ELR (cell line): Measurements from ENCODE around the gene TOM1L2.
"Not testable (repeated sequence)": the region's sequence is repeated elsewhere in the genome, so short reads cannot be mapped to it uniquely, and the experiment has no call there.

Experiments used
- DNase-seq: peaks from one replicate; pipeline ENCODE4 v3.0.0-alpha.2; 2015; ENCODE audit warnings: low read depth

TOM1L2 gene

DNA sequence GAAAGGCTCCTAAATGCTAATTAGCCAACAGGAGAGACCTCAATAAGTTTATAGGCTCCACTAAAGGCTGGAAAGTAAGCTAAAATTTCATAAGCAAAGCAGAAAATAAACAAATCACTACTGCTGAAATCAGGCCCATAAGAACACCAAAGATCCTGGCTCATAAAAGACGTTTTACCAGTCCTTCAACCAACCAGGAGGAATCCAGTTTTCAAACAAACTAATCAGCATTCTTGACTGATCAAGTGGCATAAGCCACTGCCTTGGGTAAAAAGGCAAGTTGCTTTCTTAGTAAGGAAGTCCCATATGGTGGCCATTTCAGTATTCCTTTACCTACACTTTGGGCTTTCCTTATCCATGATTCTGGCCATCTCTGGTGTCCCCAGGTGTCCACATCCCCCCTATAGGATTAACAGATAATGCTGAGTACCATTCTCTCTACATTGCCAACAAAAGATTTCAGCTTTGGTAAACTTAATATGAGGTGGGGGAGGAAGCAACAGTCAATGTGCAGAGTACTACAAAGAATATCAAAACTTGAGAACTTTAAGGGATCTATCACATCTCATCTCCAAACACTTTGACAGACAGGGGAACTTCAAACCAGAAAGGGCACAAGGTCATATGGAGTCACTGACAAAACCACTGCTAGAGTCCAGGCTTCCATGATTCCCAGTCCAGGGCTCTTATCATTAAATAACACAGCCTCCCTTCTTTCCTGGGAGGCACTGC, 1.3 kb downstream of the TOM1L2 start:
- DNase-seq: no peak

DNA sequence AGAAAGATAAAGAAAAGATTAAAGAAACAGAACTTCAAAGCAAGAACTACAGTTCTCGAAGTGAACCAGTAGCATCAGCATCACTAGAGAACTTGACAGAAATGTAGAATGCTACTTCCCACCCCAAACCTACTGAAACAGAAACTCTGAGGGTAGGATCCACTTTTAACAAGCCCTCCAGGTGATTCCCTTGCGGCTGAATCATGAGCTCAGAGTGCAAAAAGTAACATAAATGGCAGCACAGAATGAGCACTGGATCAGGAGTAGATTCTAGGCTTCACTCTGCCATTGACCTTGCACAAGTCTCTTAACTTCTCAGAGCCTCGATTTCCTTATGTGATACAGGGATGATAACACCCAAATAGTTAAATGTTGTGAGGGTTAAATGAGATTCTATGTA, 5.8 kb downstream of the TOM1L2 start:
- no peak for DNase-seq

DNA sequence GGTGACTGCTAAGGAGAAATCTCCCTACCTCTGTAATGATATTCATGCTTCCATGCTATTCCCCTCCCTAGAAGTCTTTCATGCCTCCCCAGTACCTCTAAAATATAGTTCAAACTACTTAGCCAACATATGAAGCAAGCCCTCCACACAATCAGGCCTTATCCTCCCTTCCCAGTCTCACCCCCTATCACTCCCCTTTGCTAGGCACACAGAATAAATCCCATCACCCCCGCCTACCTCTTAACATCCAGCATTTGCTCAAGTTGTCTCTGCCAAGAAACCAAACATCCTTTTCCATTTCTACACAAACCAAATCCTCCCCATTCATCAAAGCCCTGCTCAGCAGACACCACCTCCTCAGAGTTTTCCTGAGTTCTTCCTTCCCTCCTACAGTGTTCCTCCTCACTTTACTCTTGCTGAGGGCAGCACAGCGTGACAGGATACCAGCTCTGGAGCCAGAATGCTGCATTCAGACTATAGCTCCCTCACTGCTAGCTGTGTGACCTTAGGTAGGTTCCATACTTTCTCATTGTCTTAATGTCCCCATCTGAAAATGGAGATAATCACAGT, 7.0 kb downstream of the TOM1L2 start:
- DNase-seq: no peak

DNA sequence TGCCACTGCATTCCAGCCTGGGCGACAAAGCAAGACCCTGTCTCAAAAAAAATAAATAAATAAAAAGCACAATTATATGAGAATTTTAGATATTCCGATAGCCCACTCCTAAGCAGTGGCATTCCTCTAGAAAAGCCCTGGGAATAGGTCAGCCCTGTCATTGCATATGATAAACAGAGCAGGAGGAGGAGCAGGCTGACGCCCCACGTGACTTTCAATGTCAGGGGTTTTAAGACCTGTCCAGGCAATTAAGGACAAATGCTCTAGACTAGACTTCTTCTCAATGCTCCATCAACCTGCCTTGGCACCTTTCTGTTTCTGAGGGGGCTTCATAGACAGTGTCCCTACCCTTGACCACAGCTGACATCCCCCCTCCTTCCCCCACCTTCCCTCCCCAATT, 7.5 kb downstream of the TOM1L2 start:
- no peak for DNase-seq

DNA sequence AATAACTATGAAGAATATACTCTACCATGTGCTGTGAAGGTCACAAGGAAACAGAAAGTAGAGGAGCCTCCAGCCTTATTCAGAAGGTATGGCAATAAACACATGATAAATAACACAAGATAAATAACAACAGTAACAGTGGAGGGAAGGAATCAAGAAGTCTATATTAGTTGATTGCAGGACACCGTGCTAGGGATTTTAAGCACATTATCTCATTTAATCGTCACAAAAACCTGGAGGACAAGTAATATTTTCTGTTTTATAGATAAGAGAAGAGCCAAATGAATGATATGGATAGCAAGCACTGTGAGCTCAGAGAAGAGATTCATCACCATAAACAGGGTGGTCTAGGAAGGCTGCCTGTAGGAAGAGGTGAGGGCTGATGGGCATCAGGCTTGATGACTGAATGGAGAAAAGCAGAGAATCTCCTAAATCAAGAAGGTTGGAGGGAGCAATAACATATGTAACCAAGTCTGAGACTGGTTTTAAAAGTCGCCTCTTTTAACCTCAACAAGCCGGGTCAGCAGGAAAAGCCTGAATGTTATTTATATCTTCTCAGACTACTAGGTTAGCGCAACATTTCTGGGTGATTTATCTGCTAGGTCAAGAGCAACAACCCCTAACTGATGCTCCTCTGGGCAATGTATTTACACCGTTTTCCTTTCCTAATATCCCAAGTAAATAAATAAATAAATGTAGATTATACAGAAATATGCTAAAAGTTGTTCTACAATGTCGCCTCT, 8.3 kb downstream of the TOM1L2 start:
- no peak for DNase-seq

DNA sequence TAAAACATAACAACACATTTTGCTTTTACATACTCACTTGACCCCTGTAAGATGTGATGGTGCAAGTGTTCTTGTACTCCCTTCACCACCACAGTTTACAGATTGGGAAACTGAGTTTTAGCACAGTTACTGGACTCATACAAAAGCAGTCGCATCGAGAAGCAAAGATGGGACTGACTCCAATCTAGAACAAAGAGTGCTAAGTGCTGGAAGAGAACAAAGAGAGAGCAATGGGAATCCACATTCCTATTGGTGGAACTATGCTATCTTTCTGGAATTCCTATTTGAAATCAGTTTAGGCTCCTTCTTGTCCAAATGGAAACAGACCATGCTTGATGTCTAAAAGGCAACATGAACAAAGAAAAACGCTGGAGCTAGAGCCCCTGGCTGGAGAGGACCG, 9.1 kb downstream of the TOM1L2 start:
- no peak for DNase-seq

DNA sequence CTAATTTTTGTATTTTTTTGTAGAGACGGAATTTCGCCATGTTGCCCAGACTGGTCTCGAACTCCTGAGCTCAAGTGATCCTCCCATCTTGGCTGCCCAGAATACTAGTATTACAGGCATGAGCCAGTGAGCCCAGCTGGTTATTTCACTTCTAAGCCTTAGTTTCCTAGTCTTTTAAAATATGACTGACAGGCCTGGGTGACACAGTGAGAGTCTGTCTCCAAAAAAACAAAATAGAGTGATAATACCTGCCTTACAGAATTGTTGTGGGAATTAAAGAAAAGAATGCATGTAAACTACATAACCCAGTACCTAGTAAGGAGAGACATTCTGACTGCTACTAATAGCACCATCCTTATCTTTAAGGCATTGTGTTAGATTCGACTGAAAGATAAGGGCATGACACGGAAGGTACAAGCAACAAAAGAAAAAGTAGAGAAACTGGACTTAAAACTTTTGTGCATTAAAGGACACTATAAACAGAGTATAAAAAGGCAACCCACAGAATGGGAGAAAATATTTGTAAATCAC, 11.6 kb downstream of the TOM1L2 start:
- DNase-seq: no peak

DNA sequence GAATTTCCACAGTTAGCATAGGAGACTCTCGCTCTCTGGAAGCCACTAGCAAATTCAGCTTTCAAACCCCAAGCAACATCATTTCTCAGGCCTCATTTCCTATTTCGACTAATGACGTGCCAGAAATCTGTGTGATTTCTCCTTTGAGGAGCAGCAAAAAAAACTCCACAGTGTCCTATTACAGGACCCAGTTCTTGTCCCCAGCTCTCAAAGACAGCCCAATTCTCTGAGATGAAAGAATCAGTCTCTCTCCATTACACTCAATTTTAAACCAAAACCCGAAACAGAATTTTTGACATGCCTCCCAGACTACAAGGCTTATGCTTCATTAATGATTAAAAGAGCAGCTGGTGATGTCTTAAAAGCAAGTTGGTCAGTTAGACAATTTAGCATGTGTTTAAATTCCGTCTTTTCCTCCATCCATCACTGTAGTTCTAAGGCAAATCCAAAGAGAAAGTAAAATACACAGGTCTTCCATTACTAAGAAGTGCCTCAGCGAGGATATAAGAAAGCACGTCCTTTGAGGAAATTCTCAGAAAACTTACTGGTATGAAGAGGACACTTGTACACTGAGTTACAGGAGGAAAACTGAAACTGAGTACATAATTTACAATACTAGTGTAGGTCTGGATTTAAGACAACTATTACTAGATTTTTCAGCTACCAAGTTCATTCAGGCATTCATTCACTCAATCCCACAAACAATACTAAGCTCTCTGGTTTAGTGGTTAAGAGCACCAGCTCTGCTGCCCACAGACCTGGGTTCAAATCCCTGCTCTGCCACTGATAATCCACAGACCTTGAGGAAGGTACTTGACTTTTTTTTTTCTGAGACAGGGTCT, 12.5 kb downstream of the TOM1L2 start:
- peak; percentile 60 for DNase-seq

DNA sequence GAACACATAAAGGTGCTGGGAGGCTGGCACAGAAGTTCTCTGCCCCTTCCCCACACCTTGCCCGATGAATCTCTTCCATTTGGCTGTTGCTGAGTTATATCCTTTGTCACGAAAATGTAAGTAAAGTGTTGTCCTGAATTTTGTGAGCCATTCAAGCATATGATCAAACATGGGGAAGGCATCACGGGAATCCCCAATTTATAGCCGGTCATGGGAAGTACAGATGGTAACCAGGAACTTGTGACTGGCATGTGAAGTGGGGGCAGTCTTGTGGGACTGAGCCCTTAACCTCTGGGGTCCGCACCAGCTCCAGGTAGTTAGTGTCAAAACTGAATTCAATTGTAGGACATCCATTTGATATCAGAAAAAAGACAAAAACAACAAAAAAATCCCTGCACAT, 13.2 kb downstream of the TOM1L2 start:
- DNase-seq: peak; percentile 27

DNA sequence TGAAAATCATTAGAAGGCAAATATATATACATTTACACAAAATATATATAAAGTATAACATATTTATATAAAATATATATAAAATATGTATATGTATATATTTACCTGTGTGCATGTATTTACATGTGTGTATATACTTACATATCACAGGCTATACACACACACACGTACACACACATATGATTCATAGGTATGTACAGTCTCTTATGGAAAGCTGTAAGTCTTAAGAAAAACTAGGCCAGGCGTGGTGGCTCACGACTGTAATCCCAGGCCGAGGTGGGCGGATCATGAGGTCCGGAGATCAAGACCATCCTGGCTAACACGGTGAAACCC, 14.7 kb downstream of the TOM1L2 start:
- DNase-seq: peak; percentile 42

DNA sequence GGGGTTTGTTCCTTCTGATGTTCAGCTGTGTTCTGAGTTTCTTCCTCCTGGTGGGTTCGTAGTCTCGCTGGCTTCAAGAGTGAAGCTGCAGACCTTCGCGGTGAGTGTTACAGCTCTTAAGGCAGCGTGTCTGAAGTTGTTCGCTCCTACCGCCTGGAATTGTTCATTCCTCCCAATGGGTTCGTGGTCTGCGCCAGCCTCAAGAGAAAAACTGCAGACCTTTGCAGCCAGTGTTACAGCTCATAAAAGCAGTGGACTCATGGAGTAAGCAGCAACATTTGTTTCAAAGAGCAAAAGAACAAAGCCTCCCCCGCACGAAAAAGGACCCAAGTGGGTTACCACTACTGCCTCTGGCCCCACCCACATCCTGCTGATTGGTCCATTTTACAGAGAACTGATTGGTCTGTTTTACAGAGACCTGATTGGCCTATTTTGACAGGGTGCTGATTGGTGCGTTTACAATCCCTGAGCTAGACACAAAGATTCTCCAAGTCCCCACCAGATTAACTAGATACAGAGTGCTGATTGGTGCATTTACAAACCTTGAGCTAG, 16.3 kb downstream of the TOM1L2 start:
- not testable (repeated sequence) for DNase-seq

DNA sequence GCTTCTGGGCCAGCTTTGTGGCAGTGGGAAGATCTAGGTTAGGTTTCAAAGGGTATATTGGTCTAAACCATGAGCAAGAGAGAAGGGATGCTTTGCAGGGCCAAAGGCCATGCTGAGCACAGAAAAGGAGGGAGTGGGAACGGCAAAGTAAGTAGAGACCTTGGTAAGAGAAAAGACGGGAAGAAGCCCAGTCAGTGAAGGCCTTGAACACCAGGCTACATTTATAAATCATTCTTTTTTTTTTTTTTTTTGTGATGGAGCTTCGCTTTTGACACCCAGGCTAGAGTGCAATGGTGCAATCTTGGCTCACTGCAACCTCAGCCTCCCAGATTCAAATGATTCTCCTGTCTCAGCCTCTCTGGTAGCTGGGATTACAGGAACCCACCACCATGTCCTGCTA, 18.1 kb downstream of the TOM1L2 start:
- DNase-seq: no peak

DNA sequence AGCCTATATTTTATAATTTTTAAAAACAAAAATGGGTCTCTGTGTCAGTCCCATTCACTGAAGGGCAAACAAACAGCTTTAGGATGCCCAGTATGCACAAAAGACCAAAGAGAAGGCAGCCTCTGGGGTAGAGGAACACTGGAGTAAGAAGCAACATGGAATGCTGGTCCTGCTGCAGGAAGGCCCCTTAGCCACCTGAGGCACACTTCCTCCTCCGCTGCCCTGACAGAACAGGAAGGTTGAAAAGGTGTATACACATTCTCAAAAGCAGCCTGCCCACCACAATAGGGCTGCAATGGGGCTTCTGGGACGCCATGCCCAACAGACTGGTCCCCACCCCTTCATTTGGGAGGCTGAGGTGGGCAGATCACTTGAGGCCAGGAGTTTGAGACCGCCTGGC, 19.5 kb downstream of the TOM1L2 start:
- no peak for DNase-seq

DNA sequence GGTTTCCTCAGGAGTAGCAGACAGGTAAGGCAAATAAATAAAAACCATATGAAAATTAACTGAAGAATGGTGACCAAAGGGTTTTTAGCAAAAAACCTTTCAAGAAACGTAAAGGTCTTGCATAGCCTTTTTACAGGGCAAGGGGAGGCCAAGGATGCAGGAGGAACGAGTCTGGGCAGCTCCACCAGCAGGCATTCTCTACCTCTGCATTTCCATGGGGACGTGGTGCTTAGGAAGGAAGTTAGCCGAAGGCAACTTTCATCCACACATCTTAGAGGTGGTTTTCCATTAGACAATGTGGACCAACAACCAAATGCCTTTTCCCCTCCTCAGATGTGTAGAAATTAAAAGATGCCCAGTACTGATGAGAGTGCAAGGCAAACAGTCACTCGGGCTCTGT, 20.7 kb downstream of the TOM1L2 start:
- DNase-seq: no peak

DNA sequence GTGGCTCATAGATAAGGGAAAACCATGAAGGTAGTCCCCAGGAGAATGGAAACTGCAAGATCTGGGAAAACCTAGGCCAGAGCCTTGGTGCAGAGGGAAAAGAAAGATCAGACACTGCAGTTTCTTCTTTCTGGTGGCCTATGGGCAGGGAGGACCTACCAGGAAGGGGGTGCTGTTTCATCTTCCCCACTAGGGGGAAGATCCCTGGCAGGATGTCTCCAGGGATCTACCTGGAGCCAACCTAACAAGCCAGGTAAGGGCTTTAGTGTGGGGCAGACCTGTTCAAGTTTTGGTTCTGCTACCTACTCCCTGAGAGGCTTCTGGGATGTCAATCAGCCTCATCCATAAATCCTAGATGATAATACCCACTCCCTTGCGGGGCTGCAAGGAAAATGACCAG, 21.4 kb downstream of the TOM1L2 start:
- no peak for DNase-seq

DNA sequence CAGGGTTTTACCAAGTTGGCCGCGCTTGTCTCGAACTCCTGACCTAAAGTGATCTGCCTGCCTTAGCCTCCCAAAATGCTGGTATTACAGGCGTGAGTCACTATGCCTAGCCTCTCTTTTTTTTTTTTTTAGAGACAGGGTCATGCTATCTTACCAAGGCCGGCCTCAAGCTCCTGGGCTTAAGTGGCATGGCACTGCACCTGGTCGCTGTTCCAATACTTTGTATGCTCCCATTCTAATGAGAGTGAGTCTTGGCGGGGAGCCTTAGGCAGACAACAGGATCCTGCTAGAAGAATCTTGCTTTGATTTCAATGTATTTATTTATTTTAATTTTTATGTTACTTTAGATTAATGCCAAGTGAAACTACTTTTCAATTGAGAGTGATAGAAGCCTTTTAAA, 21.9 kb downstream of the TOM1L2 start:
- no peak for DNase-seq

DNA sequence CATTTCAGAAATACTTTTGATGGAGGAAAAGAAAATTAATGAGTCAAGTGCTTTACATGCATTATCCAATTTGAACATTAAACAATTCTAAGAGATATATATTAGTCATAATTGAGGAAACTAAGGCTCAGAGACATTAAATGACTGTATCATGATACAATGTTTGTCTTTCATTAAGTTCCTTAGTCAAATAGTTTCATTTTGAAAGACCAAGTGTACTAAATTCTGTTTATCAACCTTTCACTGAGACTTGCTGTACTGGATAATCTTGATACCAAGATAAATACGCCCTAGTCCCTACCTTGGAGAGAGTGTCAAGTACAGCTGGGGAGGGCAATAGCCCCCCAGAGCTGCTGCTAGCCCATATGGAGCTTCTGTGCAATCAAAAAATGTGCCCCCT, 24.2 kb downstream of the TOM1L2 start:
- peak; percentile 59 for DNase-seq

DNA sequence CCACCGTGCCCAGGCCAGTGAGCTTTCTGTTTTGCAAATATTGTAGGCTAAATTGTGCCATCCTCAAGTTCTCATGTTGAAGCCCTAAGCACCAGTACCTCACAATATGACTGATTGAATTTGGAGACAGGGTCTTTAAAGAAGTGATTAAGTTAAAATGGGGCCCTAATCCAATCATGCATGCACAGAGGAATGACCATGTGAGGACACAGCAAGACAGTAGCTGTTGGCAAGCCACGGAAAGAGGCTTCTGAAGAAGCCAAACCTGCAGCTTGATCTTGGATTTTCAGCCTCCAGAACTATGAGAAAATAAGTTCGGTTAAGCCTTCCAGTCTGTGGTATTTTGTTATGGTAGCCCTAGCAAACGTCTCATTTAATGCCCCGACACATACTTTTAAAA, 24.9 kb downstream of the TOM1L2 start:
- DNase-seq: no peak

DNA sequence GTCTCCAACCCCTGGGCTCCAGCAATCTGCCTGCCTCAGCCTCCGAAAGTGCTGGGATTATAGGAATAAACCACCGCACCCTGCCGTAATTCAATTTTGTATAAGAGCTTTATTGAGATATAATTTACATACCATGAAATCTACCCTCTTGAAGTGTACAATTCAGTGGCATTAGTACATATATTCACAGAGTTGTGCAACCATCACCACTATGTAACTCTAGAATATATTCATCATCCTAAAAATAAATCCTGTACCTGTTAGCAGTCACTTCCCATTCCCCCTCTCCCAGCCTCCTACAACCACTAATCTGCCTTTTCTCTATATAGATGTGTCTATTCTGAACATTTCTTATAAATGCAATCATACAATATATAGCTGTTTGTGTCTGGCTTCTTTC, 26.1 kb downstream of the TOM1L2 start:
- DNase-seq: no peak

DNA sequence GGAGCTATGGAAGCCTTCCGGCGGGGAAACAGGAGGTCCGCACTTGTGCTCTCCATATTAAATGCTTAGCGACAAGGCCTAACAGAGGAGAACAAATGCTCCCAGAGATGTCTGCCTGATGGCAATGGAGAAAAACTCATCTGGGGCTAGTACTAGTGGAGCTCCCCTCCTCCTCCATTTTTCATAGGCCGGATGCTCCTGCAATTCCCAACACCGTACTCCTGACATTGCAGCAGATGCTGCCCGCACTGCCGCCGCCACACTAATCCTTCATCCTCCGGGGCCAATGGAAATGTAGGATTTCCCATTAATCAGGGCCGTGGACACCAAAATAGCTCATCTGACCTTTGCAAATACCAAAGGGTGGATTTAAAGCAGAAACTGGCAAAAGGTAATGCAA, 27.5 kb downstream of the TOM1L2 start:
- no peak for DNase-seq

DNA sequence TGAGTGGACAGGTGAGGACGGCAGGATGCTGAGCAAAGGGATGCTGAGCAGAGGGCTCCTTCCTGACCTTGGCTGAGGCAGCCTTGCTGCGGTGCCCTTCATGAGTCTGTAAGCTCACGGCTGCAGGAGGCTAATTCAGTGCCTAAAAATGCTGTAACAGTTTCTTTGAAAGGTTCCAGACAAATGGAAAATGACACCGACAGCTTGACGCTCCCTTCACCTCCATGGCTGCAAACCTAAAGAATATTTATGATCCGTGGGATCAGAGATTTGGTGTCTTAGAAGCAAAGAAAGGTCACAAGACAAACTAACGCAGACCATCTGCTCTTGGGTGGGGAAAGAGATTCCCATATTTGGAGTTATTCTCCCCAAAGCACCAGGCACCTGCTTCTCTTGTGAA, 28.0 kb downstream of the TOM1L2 start:
- no peak for DNase-seq

DNA sequence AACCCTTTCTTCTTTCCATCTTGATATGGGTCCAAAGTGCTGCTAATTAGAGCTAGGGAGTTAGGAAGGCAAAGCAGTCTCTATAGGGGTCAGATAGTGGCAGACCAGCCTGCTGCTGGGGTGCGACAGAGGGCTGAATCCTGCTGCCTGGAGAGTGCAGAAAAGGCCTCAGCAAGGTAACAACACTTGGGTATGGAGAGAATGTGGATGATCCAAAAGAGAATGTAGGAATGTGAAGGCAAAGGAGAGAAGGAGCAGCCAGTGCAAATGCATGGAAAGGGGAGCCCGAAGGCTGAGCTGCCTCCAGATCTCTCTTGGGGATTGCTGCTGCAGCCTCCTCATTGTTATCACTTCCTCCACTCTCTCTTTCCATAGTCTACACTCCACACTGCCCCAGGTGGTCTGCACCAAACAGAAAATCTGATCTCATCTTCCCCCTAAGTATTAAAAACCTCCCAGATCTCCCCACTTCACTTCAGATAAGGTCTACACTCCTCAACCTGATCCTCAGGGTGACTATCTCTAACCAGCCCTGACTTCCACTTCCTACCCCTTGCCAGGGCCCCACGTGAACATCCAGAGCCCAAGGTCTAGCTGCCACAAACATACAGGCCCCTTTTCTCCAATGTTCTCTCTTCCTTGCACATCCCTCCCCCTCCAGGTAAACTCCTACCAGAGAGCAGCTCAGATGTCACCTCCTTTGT, 28.8 kb downstream of the TOM1L2 start:
- no peak for DNase-seq
